Right lobe of liver (tissue), 6 donors: Measurements from ENCODE around the gene ZSWIM1. TPM values are rescaled to one million over a fixed set of nuclear protein-coding genes. Genes with fewer than 3 reads are reported as not detected.

Experiments
- ATAC-seq, 4 donors: fragments of 200-7000 bp; cut with Tn5 transposase; one replicate each; pipeline ENCODE4 v1.9.1; 2020; ENCODE audit warnings: mild to moderate bottlenecking in 4 of 4, moderate library complexity in 4 of 4
- DNase-seq, 3 donors: peaks; one replicate each; pipeline ENCODE4 v3.0.0-alpha.2; 2020
- H3K27ac ChIP-seq, 3 donors: fragments of 200-600 bp; one replicate each; pipeline ENCODE4 v1.8.0; 2022
- H3K27me3 ChIP-seq, 2 donors: fragments of 200-600 bp; one replicate each; pipeline ENCODE4 v1.8.0; 2022
- H3K36me3 ChIP-seq, 4 donors: fragments of 200-600 bp; sonication (generic) in 1 of 4; one replicate each; pipeline versions ENCODE4 v1.5.1 to v1.8.0; 2017 to 2022; ENCODE audit warnings: control low read depth in 1 of 4
- H3K4me1 ChIP-seq, 4 donors: fragments of 200-600 bp; sonication (generic) in 1 of 4; one replicate each; pipeline versions ENCODE4 v1.5.1 to v1.8.0; 2017 to 2022; ENCODE audit warnings: control low read depth in 1 of 4
- H3K4me3 ChIP-seq, 3 donors: fragments of 200-600 bp; one replicate each; pipeline ENCODE4 v1.8.0; 2022
- H3K9me3 ChIP-seq, 4 donors: fragments of 200-600 bp; sonication (generic) in 1 of 4; one replicate each; pipeline versions ENCODE4 v1.5.1 to v1.8.0; 2017 to 2022; ENCODE audit warnings: control low read depth in 1 of 4
- POLR2A ChIP-seq: fragments of 450-650 bp; IDR thresholded peaks from one replicate; pipeline ENCODE4 v1.6.1; 2017; ENCODE audit warnings: antibody characterized with exemption, mild to moderate bottlenecking
- WGBS: methylation state at CpG from one replicate; pipeline ENCODE4 v1.1.6; 2018; ENCODE audit warnings: low coverage, low lambda C conversion rate; ENCODE audit not compliant: insufficient coverage; ENCODE audit errors: missing lambda C conversion rate; 5-methylcytosine and 5-hydroxymethylcytosine counted together
- intact Hi-C, 2 donors: fragments of 100-400 bp; cut with DNase I; formaldehyde crosslinking; loops; one replicate each; pipeline versions ENCODE4 v1.11.2 to v1.14.1; 2022
- total RNA-seq, 6 experiments: library from RNA; depleted of rRNA in 2 of 6; stranded (reverse); fragments of >200 nt in 2 of 6; fragmentation: NEBNext Ultra II Directional in 3 of 6; extraction: Animal tissue kit (Norgen Biotek cat#: 25700) in 3 of 6; gene quantifications; one replicate each; pipeline versions ENCODE4 v1.1.0 to v1.2.4, GENCODE V29; 2016 to 2023
- TF ChIP-seq, protein P1 (sequence below), 4 donors: fragments of 200-600 bp in 3 of 4; fragments of 450-650 bp in 1 of 4; IDR thresholded peaks; one replicate each; pipeline versions ENCODE4 v1.5.1 to v1.8.0; 2016 to 2022; ENCODE audit warnings: antibody characterized with exemption in 4 of 4, mild to moderate bottlenecking in 2 of 4
- donor health status: DM: no; HTN: yes; CAD: no.
- donor health status: DM: no; HTN: no; CAD: no.
- donor health status: DM: no; HTN: no; CAD: no.
- donor health status: DM: no; HTN: yes; CAD: no.
- donor health status: DM: no; HTN: yes; CAD: no.

The ZSWIM1 gene
- total RNA-seq, 6 experiments from 2014 or later, result 2.4 to 3.3 (median 3.1) TPM

- intact Hi-C loops, result no loop called here
- TF ChIP-seq, protein P1, sequence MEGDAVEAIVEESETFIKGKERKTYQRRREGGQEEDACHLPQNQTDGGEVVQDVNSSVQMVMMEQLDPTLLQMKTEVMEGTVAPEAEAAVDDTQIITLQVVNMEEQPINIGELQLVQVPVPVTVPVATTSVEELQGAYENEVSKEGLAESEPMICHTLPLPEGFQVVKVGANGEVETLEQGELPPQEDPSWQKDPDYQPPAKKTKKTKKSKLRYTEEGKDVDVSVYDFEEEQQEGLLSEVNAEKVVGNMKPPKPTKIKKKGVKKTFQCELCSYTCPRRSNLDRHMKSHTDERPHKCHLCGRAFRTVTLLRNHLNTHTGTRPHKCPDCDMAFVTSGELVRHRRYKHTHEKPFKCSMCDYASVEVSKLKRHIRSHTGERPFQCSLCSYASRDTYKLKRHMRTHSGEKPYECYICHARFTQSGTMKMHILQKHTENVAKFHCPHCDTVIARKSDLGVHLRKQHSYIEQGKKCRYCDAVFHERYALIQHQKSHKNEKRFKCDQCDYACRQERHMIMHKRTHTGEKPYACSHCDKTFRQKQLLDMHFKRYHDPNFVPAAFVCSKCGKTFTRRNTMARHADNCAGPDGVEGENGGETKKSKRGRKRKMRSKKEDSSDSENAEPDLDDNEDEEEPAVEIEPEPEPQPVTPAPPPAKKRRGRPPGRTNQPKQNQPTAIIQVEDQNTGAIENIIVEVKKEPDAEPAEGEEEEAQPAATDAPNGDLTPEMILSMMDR (IDR thresholded peaks at IDR 0.05), result no peak
- H3K36me3 ChIP-seq, result no peaks in the 10 kb centered on the region
- WGBS, result 63% methylated on average over 12 of the region's 22 CpGs
- no peaks in the 10 kb centered on the region for H3K27me3 ChIP-seq
- peaks cover 0 to 2% (median 0%) of the 10 kb centered on the region in 4 donors for H3K4me1 ChIP-seq
- H3K9me3 ChIP-seq, result no peaks in the 10 kb centered on the region
- H3K27ac ChIP-seq, result no peak overlapping the region
- ATAC-seq, result no peak
- H3K4me3 ChIP-seq, result no peak overlapping the region
- DNase-seq, result no peak
These were observed 29.0 kb downstream of the ZSWIM1 start for GRCh38 chr20:45909817-45910669.

DNA sequence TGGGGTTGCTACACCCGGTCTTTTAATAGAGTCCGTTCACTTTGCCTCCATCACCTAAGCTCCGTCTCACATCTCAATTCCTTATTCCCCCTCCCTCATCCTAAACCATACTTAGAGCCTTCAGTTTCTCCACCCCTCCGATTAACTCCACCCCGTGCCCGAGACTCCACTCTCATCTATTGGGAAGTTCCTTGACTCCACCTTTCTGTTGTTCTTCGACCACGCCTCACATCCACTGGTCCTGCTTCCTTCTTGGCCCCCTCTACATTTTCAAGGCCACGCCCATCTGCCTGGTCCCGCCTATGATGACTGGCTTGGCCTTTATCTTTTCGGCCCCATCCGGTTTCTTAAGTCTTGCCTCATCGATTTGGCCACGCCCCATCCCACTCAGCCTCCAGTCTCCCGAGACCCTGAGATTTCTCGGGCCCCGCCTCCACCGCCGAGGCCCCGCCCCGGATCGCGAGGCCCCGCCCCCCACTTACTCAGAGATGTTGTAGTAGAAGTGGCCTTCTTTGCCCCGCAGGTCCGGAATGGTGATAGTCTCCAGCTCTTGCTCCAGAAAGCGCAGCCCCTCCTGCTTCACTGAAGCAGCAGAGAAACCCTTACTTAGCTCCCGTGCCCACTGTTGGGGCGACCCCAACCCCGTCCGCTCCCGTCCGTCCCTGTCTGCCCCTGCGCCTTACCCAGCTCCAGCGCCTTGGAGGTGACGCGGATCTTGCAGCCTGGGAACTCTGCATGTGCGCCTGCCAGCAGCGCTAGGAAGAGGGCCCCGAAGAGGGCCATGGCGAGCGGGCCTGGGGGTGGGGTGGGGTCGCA, 29.9 kb downstream of the ZSWIM1 start:
- TF ChIP-seq, protein P1 (IDR thresholded peaks at IDR 0.05), result no peak
- TF ChIP-seq POLR2A, result peak; percentile 32
- H3K9me3 ChIP-seq, result no peaks in the 10 kb centered on the region
- H3K27ac ChIP-seq, result peak overlapping the region; percentile 47 to 69 (median 65)
- peaks cover 0 to 2% (median 0%) of the 10 kb centered on the region in 4 donors for H3K4me1 ChIP-seq
- intact Hi-C loops, result no loop called here
- DNase-seq, result peak; percentile 89 to 93 (median 93)
- ATAC-seq, result peak; percentile 80 to 84 (median 83)
- H3K4me3 ChIP-seq, result peak overlapping the region; percentile 20 to 46 (median 22)
- no peaks in the 10 kb centered on the region for H3K36me3 ChIP-seq
- 18% methylated on average over 25 of the region's 43 CpGs for WGBS
- no peaks in the 10 kb centered on the region for H3K27me3 ChIP-seq

GRCh38 chr20:45911486-45912343, 30.7 kb downstream of the ZSWIM1 start, which contains the start of gene PLTP:
TSS of gene PLTP (minus strand) at chr20:45912155. CDS start at chr20:45911452, 703 bp downstream.
- H3K4me3 ChIP-seq, result peak within 1 kb of the TSS; percentile 20 to 46 (median 22)
- ATAC-seq (peak; percentile 31 to 62 (median 47)), DNase-seq (peak in 2 of 3 donors; percentile 69 to 77)
- 5% methylated on average over 12 of the region's 58 CpGs for WGBS
- H3K27ac ChIP-seq, result peak within 1 kb of the TSS; percentile 47 to 69 (median 65)
- H3K36me3 ChIP-seq, result no peaks in the 10 kb centered on the region
- H3K9me3 ChIP-seq, result no peaks in the 10 kb centered on the region
- H3K27me3 ChIP-seq, result no peaks in the 10 kb centered on the region
- peak; percentile 64 for TF ChIP-seq POLR2A
- TF ChIP-seq, protein P1 (IDR thresholded peaks at IDR 0.05), result no peak
- H3K4me1 ChIP-seq, result peaks cover 0 to 2% (median 0%) of the 10 kb centered on the region in 4 donors
- intact Hi-C loops, result no loop called here

DNA sequence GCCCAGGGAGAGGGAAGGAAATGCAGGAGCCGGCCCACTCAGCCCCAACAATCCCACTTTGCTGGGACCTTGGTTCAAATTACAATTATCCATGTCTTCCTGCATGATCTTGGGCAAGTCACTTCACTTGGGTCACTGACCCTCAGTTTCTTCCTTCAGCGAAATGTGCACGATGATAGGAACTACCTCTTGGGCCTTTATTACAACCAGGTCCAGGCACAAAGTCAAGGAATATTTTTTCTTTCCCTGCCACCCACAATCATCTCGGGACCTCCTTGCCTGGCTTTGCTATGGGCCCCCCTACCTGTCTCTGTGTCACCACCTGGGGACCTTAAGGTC, 31.3 kb downstream of the ZSWIM1 start:
- intact Hi-C loops, result no loop called here
- Histone ChIP-seq H3K4me1 (peaks cover 0 to 2% (median 0%) of the 10 kb centered on the region in 4 donors), H3K27me3 (no peaks in the 10 kb centered on the region), H3K4me3 (peak overlapping the region in 2 of 3 donors; percentile 20 to 46), H3K9me3 (no peaks in the 10 kb centered on the region), H3K27ac (peak overlapping the region in 2 of 3 donors; percentile 65 to 69), H3K36me3 (no peaks in the 10 kb centered on the region)
- DNase-seq (no peak), ATAC-seq (no peak)
- WGBS, result 26% methylated on average over 4 of the region's 4 CpGs
- TF ChIP-seq, protein P1 (IDR thresholded peaks at IDR 0.05), result no peak
- no peak for TF ChIP-seq POLR2A
